Peyer's patch (tissue), 4 donors: ENCODE measurements around the gene MFRP. TPM values are rescaled to one million over a fixed set of nuclear protein-coding genes. Genes with fewer than 3 reads are reported as not detected.
A peak's percentile ranks its signal among the peaks of the same experiment; 100 is the strongest.

Experiments
- DNase-seq, 3 donors: peaks; one replicate each; pipeline ENCODE4 v3.0.0-alpha.2; 2017 to 2019
- H3K27ac ChIP-seq, 4 donors: fragments of 200-600 bp; sonication (generic); one replicate each; pipeline ENCODE4 v1.5.1; 2016 to 2019
- H3K27me3 ChIP-seq, 2 donors: fragments of 200-600 bp; sonication (generic); one replicate each; pipeline ENCODE4 v1.5.1; 2019
- H3K36me3 ChIP-seq, 3 donors: fragments of 200-600 bp; sonication (generic); one replicate each; pipeline ENCODE4 v1.5.1; 2016 to 2019
- H3K4me1 ChIP-seq, 4 donors: fragments of 200-600 bp; sonication (generic); one replicate each; pipeline ENCODE4 v1.5.1; 2016 to 2019
- H3K4me3 ChIP-seq, 4 donors: fragments of 200-600 bp; sonication (generic); 1 replicate in 3 of 4; 2 replicates in 1 of 4; pipeline ENCODE4 v1.5.1; 2016 to 2019; ENCODE audit warnings: mild to moderate bottlenecking in 1 of 4
- H3K9me3 ChIP-seq, 4 donors: fragments of 200-600 bp; sonication (generic); one replicate each; pipeline ENCODE4 v1.5.1; 2016 to 2019; ENCODE audit warnings: mild to moderate bottlenecking in 1 of 4
- CTCF ChIP-seq, 6 experiments: fragments of 450-650 bp in 4 of 6; fragments of 200-600 bp in 2 of 6; sonication (generic) in 1 of 6; IDR thresholded peaks; one replicate each; pipeline ENCODE4 v1.5.1; 2017 to 2019; ENCODE audit warnings: antibody characterized with exemption in 6 of 6, mild to moderate bottlenecking in 3 of 6, moderate library complexity in 1 of 6
- POLR2A ChIP-seq, 2 donors: fragments of 450-650 bp; IDR thresholded peaks; one replicate each; pipeline ENCODE4 v1.5.1; 2017; ENCODE audit warnings: antibody characterized with exemption in 2 of 2, mild to moderate bottlenecking in 2 of 2, moderate library complexity in 2 of 2
- total RNA-seq, 4 donors: library from RNA; depleted of rRNA; stranded (reverse); fragments of >200 nt; gene quantifications; one replicate each; pipeline ENCODE4 v1.1.0, GENCODE V29; 2016

The MFRP gene
- total RNA-seq, 4 donors from 2014 or later = not detected

GRCh38 chr11:119356349-119357031 is 10.0 kb upstream of the MFRP start:
- peak in 1 of 2 donors; percentile 26 for TF ChIP-seq POLR2A (IDR thresholded peaks at IDR 0.05)
- TF ChIP-seq CTCF (IDR thresholded peaks at IDR 0.05) = peak; percentile 70 to 86 (median 84)
- Histone ChIP-seq H3K4me1 (peaks cover 0 to 39% (median 4%) of the 10 kb centered on the region in 4 donors), H3K4me3 (peak overlapping the region; percentile 38 to 63 (median 52)), H3K36me3 (peaks cover 0 to 19% (median 0%) of the 10 kb centered on the region in 3 donors), H3K27ac (peak overlapping the region in 3 of 4 donors; percentile 24 to 74 (median 54)), H3K27me3 (no peaks in the 10 kb centered on the region), H3K9me3 (no peaks in the 10 kb centered on the region)
- peak; percentile 74 to 92 (median 89) for DNase-seq

- no peaks in the 10 kb centered on the region for H3K9me3 ChIP-seq
- peak in 1 of 3 donors; percentile 24 for DNase-seq
- no peak for TF ChIP-seq CTCF (IDR thresholded peaks at IDR 0.05)
- TF ChIP-seq POLR2A (IDR thresholded peaks at IDR 0.05) = no peak
- no peak overlapping the region for H3K27ac ChIP-seq
- H3K36me3 ChIP-seq = peaks cover 0 to 18% (median 0%) of the 10 kb centered on the region in 3 donors
- H3K27me3 ChIP-seq = no peaks in the 10 kb centered on the region
- H3K4me3 ChIP-seq = no peak overlapping the region
- peaks cover 0 to 28% (median 4%) of the 10 kb centered on the region in 4 donors for H3K4me1 ChIP-seq
Observed at GRCh38 chr11:119355091-119355843, 8.8 kb upstream of the MFRP start.

- Histone ChIP-seq H3K4me3 (no peak overlapping the region), H3K27ac (no peak overlapping the region), H3K27me3 (no peaks in the 10 kb centered on the region), H3K9me3 (no peaks in the 10 kb centered on the region), H3K4me1 (peaks cover 0 to 23% (median 4%) of the 10 kb centered on the region in 4 donors), H3K36me3 (no peaks in the 10 kb centered on the region)
- peak in 1 of 3 donors; percentile 52 for DNase-seq
- TF ChIP-seq POLR2A (IDR thresholded peaks at IDR 0.05) = no peak
- TF ChIP-seq CTCF (IDR thresholded peaks at IDR 0.05) = no peak
Observed at GRCh38 chr11:119352857-119353260, 6.4 kb upstream of the MFRP start.

GRCh38 chr11:119351232-119351631 is 4.7 kb upstream of the MFRP start:
- Histone ChIP-seq H3K4me3 (no peak overlapping the region), H3K27me3 (no peaks in the 10 kb centered on the region), H3K36me3 (no peaks in the 10 kb centered on the region), H3K27ac (no peak overlapping the region), H3K9me3 (no peaks in the 10 kb centered on the region), H3K4me1 (peaks cover 0 to 14% (median 2%) of the 10 kb centered on the region in 4 donors)
- no peak for DNase-seq
- TF ChIP-seq POLR2A (IDR thresholded peaks at IDR 0.05) (no peak), CTCF (IDR thresholded peaks at IDR 0.05) (no peak)

- no peaks in the 10 kb centered on the region for H3K36me3 ChIP-seq
- no peaks in the 10 kb centered on the region for H3K9me3 ChIP-seq
- no peak for DNase-seq
- no peak overlapping the region for H3K4me3 ChIP-seq
- no peaks in the 10 kb centered on the region for H3K27me3 ChIP-seq
- TF ChIP-seq POLR2A (IDR thresholded peaks at IDR 0.05) = no peak
- H3K4me1 ChIP-seq = peaks cover 0 to 10% (median 0%) of the 10 kb centered on the region in 4 donors
- no peak overlapping the region for H3K27ac ChIP-seq
Observed at GRCh38 chr11:119350302-119350701, 3.8 kb upstream of the MFRP start.
